ENCODE data around the gene MSH5. TPM values are rescaled to one million over a fixed set of nuclear protein-coding genes. Genes with fewer than 3 reads are reported as not detected.
A peak's percentile ranks its signal among the peaks of the same experiment; 100 is the strongest.

MSH5 gene
- total and polyA plus RNA-seq, 2 of the 13 experiments (the other 11 are each of a cell fraction or from before 2014, with no cell fraction given): 10.2 to 38.7 TPM

GRCh38 chr6:31737991-31738979 lies 1.5 kb upstream of the MSH5 start (continued):
- TF ChIP-seq ZBTB40 (IDR thresholded peaks at IDR 0.05): no peak
- peak; percentile 61; the same call in 1 of the 2 replicates for TF ChIP-seq ZBTB40 (CRISPR knock-in tag; IDR thresholded peaks at IDR 0.05)
- TF ChIP-seq DMTF1 (CRISPR knock-in tag; IDR thresholded peaks at IDR 0.05): no peak
- no peak; the same call in 1 of the 2 replicates for TF ChIP-seq CREB3 (CRISPR knock-in tag; IDR thresholded peaks at IDR 0.05)
- no peak for TF ChIP-seq PAX8 (CRISPR knock-in tag; IDR thresholded peaks at IDR 0.05; ENCODE audit: borderline replicate concordance)
- peak; percentile 38; the same call in 1 of the 2 replicates for TF ChIP-seq POGZ (CRISPR knock-in tag; IDR thresholded peaks at IDR 0.05)
- peak; percentile 11; the same call in 1 of the 2 replicates for TF ChIP-seq ZHX2 (IDR thresholded peaks at IDR 0.05; ENCODE audit: low read depth)
- no peak for TF ChIP-seq ZHX2 (CRISPR knock-in tag; IDR thresholded peaks at IDR 0.05; ENCODE audit: borderline replicate concordance)

All from HepG2 (cell line).